ENCODE data around the gene SH3GL2.

GRCh38 chr9:17588395-17588794 is 9.5 kb downstream of the SH3GL2 start:
- TF ChIP-seq, protein P1, sequence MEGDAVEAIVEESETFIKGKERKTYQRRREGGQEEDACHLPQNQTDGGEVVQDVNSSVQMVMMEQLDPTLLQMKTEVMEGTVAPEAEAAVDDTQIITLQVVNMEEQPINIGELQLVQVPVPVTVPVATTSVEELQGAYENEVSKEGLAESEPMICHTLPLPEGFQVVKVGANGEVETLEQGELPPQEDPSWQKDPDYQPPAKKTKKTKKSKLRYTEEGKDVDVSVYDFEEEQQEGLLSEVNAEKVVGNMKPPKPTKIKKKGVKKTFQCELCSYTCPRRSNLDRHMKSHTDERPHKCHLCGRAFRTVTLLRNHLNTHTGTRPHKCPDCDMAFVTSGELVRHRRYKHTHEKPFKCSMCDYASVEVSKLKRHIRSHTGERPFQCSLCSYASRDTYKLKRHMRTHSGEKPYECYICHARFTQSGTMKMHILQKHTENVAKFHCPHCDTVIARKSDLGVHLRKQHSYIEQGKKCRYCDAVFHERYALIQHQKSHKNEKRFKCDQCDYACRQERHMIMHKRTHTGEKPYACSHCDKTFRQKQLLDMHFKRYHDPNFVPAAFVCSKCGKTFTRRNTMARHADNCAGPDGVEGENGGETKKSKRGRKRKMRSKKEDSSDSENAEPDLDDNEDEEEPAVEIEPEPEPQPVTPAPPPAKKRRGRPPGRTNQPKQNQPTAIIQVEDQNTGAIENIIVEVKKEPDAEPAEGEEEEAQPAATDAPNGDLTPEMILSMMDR (conservative IDR thresholded peaks at IDR 0.05 in 1 of 2, IDR thresholded peaks at IDR 0.05 in 1 of 2; ENCODE audit: extremely low read depth in 1 of 2, insufficient read depth in 1 of 2, low read depth in 1 of 2, low read length in 2 of 2), result no peak
- TF ChIP-seq EZH2 (IDR thresholded peaks at IDR 0.05; ENCODE audit: borderline replicate concordance, low read length), result no peak
